Measurements from ENCODE around the gene TFAP2D. TPM values are rescaled to one million over a fixed set of nuclear protein-coding genes. Genes with fewer than 3 reads are reported as not detected.

The TFAP2D gene
- total RNA-seq, 1 donor: not detected

DNA sequence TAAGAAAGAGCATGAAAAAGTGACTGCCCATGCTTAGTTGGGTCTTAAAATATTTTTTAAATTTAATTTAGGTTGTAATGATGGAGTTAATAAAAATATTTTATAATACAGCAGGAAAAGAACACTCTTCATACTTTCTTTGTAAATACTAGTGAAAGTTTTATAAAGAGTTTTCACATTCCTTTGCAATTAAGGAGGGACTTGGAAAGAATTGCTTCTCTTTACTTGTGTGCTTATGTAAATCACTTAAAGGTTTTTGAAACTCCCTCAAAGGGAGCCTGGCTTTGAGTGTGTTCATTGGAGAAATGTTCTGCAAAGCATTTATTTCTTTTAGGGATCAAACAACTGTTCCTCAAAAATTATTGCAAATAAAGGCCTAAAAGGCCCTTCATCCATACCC lies 93.7 kb downstream of the TFAP2D start:
- no peaks in the 10 kb centered on the region for H3K27me3 ChIP-seq (ENCODE audit: insufficient read depth, low read length)

DNA sequence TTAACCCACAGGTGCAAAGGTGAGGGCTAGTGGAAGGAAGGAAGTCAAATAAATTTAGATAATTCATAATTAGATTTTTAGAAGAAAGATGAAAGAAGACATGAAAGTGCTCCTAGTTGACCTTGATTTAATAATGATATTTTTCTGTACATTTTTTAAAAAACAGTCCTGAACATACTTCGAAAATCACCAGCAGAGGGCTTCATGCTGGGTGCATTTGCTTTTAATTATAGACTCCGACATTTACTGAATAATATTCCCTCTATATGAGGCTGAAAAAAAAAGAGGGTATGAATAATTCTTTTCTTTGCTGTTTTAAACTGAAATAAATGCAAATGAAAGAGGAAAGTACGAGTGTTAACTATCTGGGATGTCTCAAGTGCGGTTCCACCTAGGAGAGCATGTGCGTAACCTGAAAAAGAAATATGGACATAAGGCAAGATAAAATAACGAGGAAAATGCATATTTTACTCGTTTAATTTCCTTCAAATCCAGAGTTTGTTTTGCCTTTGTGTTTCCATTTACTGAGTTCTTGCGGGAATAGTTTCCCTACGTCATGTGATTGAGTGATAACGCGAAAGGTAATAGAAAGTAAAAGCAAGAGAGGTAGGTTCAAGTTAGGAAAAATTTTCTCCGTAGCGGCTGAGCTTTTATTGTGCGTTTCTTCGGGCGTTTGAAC lies 102.2 kb downstream of the TFAP2D start:
- no peaks in the 10 kb centered on the region for H3K9me3 ChIP-seq (ENCODE audit: low read depth, low read length)
- H4K20me1 ChIP-seq (ENCODE audit: insufficient read depth, low read length): no peaks in the 10 kb centered on the region
- H3K79me2 ChIP-seq (ENCODE audit: insufficient read depth, low read length): no peaks in the 10 kb centered on the region
- no peak overlapping the region for H3K27ac ChIP-seq (ENCODE audit: low read depth, low read length)
- no peaks in the 10 kb centered on the region for H3K36me3 ChIP-seq (ENCODE audit: insufficient read depth, low read length)
- DNase-seq (ENCODE audit: insufficient read length, low spot score, missing footprints): no peak
- H3K27me3 ChIP-seq (ENCODE audit: insufficient read depth, low read length): peaks cover 40% of the 10 kb centered on the region
- TF ChIP-seq, protein P1, sequence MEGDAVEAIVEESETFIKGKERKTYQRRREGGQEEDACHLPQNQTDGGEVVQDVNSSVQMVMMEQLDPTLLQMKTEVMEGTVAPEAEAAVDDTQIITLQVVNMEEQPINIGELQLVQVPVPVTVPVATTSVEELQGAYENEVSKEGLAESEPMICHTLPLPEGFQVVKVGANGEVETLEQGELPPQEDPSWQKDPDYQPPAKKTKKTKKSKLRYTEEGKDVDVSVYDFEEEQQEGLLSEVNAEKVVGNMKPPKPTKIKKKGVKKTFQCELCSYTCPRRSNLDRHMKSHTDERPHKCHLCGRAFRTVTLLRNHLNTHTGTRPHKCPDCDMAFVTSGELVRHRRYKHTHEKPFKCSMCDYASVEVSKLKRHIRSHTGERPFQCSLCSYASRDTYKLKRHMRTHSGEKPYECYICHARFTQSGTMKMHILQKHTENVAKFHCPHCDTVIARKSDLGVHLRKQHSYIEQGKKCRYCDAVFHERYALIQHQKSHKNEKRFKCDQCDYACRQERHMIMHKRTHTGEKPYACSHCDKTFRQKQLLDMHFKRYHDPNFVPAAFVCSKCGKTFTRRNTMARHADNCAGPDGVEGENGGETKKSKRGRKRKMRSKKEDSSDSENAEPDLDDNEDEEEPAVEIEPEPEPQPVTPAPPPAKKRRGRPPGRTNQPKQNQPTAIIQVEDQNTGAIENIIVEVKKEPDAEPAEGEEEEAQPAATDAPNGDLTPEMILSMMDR (IDR thresholded peaks at IDR 0.05; ENCODE audit: extremely low read depth, low read depth, low read length): peak; percentile 44
- H3K4me2 ChIP-seq (ENCODE audit: insufficient read depth, low read length): peak overlapping the region; percentile 88
- peak overlapping the region; percentile 86 for H2AFZ ChIP-seq (ENCODE audit: low read length)
- H3K4me1 ChIP-seq (ENCODE audit: insufficient read depth, low read length): peaks cover 6% of the 10 kb centered on the region
- H3K4me3 ChIP-seq (ENCODE audit: insufficient read depth, low read length): peak overlapping the region; percentile 69

More for the DNA sequence above, 93.7 kb downstream of the TFAP2D start:
- Histone ChIP-seq H3K4me2 (ENCODE audit: insufficient read depth, low read length) (no peak overlapping the region), H3K9me3 (ENCODE audit: low read depth, low read length) (no peaks in the 10 kb centered on the region), H3K79me2 (ENCODE audit: insufficient read depth, low read length) (no peaks in the 10 kb centered on the region), H3K27ac (ENCODE audit: low read depth, low read length) (no peak overlapping the region), H2AFZ (ENCODE audit: low read length) (no peak overlapping the region), H3K36me3 (ENCODE audit: insufficient read depth, low read length) (no peaks in the 10 kb centered on the region), H3K4me1 (ENCODE audit: insufficient read depth, low read length) (no peaks in the 10 kb centered on the region), H4K20me1 (ENCODE audit: insufficient read depth, low read length) (no peaks in the 10 kb centered on the region), H3K4me3 (ENCODE audit: insufficient read depth, low read length) (no peak overlapping the region)
- peak; percentile 72 for DNase-seq (ENCODE audit: insufficient read length, low spot score, missing footprints)
- TF ChIP-seq, protein P1 (IDR thresholded peaks at IDR 0.05; ENCODE audit: extremely low read depth, low read depth, low read length): no peak

DNA sequence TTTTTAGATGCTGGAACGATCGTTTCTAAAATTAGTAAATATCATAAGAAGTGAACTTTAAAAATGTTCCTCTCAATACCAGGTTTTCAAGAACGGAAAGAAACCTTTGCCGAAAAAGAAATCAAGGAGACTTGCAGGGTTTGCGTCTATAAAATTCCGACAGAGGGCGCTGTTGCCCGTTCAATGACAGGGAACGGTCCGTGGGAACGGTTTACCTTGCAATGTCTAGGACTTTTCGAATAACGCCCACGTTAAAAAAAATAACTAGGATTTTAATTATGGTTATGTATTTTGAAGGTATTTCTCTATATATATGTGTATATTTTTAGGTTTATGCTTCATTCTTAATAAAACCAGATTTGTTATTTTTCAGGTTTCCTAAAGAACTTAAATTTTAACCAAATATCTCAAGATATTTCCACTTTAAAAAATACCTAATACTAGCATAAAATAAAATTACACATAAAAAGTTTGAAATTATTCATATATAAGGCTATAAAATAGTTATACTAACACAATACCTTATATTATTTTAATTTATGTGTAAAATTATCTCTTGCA lies 102.9 kb downstream of the TFAP2D start:
- H3K36me3 ChIP-seq (ENCODE audit: insufficient read depth, low read length): no peaks in the 10 kb centered on the region
- H3K79me2 ChIP-seq (ENCODE audit: insufficient read depth, low read length): no peaks in the 10 kb centered on the region
- peak; percentile 92 for DNase-seq (ENCODE audit: insufficient read length, low spot score, missing footprints)
- peak overlapping the region; percentile 88 for H3K4me2 ChIP-seq (ENCODE audit: insufficient read depth, low read length)
- peaks cover 46% of the 10 kb centered on the region for H3K27me3 ChIP-seq (ENCODE audit: insufficient read depth, low read length)
- H3K4me1 ChIP-seq (ENCODE audit: insufficient read depth, low read length): peaks cover 6% of the 10 kb centered on the region
- no peaks in the 10 kb centered on the region for H3K9me3 ChIP-seq (ENCODE audit: low read depth, low read length)
- peak overlapping the region; percentile 69 for H3K4me3 ChIP-seq (ENCODE audit: insufficient read depth, low read length)
- peak overlapping the region; percentile 86 for H2AFZ ChIP-seq (ENCODE audit: low read length)
- no peaks in the 10 kb centered on the region for H4K20me1 ChIP-seq (ENCODE audit: insufficient read depth, low read length)
- no peak overlapping the region for H3K27ac ChIP-seq (ENCODE audit: low read depth, low read length)
- TF ChIP-seq, protein P1 (IDR thresholded peaks at IDR 0.05; ENCODE audit: extremely low read depth, low read depth, low read length): peak; percentile 84

DNA sequence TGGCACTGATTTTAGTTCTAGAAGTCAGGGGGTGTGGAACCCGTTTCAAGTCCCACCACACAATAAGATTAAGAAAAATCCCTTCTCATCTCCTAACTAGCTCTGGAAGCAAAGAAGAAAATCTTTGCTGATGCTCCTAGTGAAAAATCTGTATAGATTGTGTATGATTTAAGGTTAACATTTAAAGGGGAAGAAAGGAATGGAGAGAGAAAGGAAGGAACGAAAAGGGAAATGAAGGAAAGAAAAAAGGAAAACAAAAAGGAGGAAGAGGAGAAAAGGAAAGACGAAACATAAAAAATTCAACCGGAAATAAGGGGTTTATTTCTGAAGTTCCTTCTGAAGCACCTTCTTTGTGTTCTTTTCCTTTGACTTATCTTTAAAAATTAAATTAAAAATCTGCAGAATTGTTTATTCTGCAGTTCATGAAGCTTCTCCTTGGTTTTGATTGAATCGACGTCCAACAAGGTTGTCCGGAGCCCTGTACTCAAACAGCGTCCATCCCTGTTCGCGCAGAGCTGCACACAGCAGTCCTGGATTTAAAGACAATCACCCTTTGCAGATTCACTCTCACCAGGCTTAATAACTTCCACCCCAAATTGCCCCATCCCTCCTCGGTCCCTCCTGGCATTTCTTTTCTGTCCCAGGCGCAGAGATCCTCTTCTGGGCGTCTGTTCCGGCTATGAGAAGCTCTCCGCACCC lies 103.8 kb downstream of the TFAP2D start:
- Histone ChIP-seq H3K4me1 (ENCODE audit: insufficient read depth, low read length) (peaks cover 6% of the 10 kb centered on the region), H3K4me3 (ENCODE audit: insufficient read depth, low read length) (no peak overlapping the region), H3K9me3 (ENCODE audit: low read depth, low read length) (no peaks in the 10 kb centered on the region), H3K27me3 (ENCODE audit: insufficient read depth, low read length) (peaks cover 55% of the 10 kb centered on the region), H3K4me2 (ENCODE audit: insufficient read depth, low read length) (no peak overlapping the region), H3K36me3 (ENCODE audit: insufficient read depth, low read length) (no peaks in the 10 kb centered on the region), H3K79me2 (ENCODE audit: insufficient read depth, low read length) (no peaks in the 10 kb centered on the region), H3K27ac (ENCODE audit: low read depth, low read length) (no peak overlapping the region), H2AFZ (ENCODE audit: low read length) (no peak overlapping the region), H4K20me1 (ENCODE audit: insufficient read depth, low read length) (no peaks in the 10 kb centered on the region)
- TF ChIP-seq, protein P1 (IDR thresholded peaks at IDR 0.05; ENCODE audit: extremely low read depth, low read depth, low read length): no peak
- no peak for DNase-seq (ENCODE audit: insufficient read length, low spot score, missing footprints)
